ENCODE data around the gene AARS2.

Gene AARS2

GRCh38 chr6:44321210-44321609 lies 8.1 kb upstream of the AARS2 start:
- TF ChIP-seq REST (IDR thresholded peaks at IDR 0.05; ENCODE audit: insufficient read depth in 1 of 2, low read depth in 2 of 2, low read length in 2 of 2) (no peak), TAF1 (IDR thresholded peaks at IDR 0.05; ENCODE audit: borderline replicate concordance, insufficient read depth, low read length) (no peak), FOXP2 (optimal IDR thresholded peaks at IDR 0.05; ENCODE audit: borderline replicate concordance, extremely low read depth, extremely low read length, insufficient read depth) (no peak), POLR2AphosphoS5 (IDR thresholded peaks at IDR 0.05; ENCODE audit: low read depth, low read length) (no peak), SIN3A (IDR thresholded peaks at IDR 0.05; ENCODE audit: borderline replicate concordance, insufficient read depth, low read length) (no peak)

- TF ChIP-seq SIN3A (IDR thresholded peaks at IDR 0.05; ENCODE audit: borderline replicate concordance, insufficient read depth, low read length) (no peak), TAF1 (IDR thresholded peaks at IDR 0.05; ENCODE audit: borderline replicate concordance, insufficient read depth, low read length) (no peak), POLR2AphosphoS5 (IDR thresholded peaks at IDR 0.05; ENCODE audit: low read depth, low read length) (no peak), REST (IDR thresholded peaks at IDR 0.05; ENCODE audit: insufficient read depth in 1 of 2, low read depth in 2 of 2, low read length in 2 of 2) (no peak), FOXP2 (optimal IDR thresholded peaks at IDR 0.05; ENCODE audit: borderline replicate concordance, extremely low read depth, extremely low read length, insufficient read depth) (no peak)
Measured at GRCh38 chr6:44316481-44316880, 3.3 kb upstream of the AARS2 start.

GRCh38 chr6:44315951-44316350 lies 2.8 kb upstream of the AARS2 start:
- TF ChIP-seq FOXP2 (optimal IDR thresholded peaks at IDR 0.05; ENCODE audit: borderline replicate concordance, extremely low read depth, extremely low read length, insufficient read depth) (no peak), REST (IDR thresholded peaks at IDR 0.05; ENCODE audit: insufficient read depth in 1 of 2, low read depth in 2 of 2, low read length in 2 of 2) (no peak), TAF1 (IDR thresholded peaks at IDR 0.05; ENCODE audit: borderline replicate concordance, insufficient read depth, low read length) (no peak), SIN3A (IDR thresholded peaks at IDR 0.05; ENCODE audit: borderline replicate concordance, insufficient read depth, low read length) (no peak), POLR2AphosphoS5 (IDR thresholded peaks at IDR 0.05; ENCODE audit: low read depth, low read length) (no peak)

GRCh38 chr6:44315516-44315915 lies 2.4 kb upstream of the AARS2 start:
- TF ChIP-seq FOXP2 (optimal IDR thresholded peaks at IDR 0.05; ENCODE audit: borderline replicate concordance, extremely low read depth, extremely low read length, insufficient read depth) (no peak), POLR2AphosphoS5 (IDR thresholded peaks at IDR 0.05; ENCODE audit: low read depth, low read length) (no peak), REST (IDR thresholded peaks at IDR 0.05; ENCODE audit: insufficient read depth in 1 of 2, low read depth in 2 of 2, low read length in 2 of 2) (no peak), TAF1 (IDR thresholded peaks at IDR 0.05; ENCODE audit: borderline replicate concordance, insufficient read depth, low read length) (no peak), SIN3A (IDR thresholded peaks at IDR 0.05; ENCODE audit: borderline replicate concordance, insufficient read depth, low read length) (no peak)

DNA sequence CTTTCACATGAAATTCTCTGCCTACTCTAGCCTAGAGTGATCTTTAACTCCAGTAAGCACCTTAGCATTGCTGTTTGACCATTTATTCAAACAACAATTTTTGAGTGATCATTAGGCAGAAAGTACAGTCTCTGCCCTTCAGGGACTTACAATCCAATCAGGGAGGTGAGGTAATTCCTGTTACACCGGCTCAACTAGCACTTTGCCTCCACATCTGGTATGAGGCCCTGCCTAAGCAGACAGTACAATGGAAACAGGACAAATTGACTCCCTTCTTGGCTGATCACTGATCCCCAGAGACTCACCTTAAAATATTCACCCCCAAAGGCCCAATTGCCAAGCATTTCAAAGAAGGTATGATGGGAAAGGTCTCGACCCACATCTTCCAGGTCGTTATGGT lies 1.4 kb downstream of the AARS2 start:
- no peak for TF ChIP-seq TAF1 (IDR thresholded peaks at IDR 0.05; ENCODE audit: borderline replicate concordance, insufficient read depth, low read length)
- TF ChIP-seq SIN3A (IDR thresholded peaks at IDR 0.05; ENCODE audit: borderline replicate concordance, insufficient read depth, low read length), result no peak
- no peak for TF ChIP-seq POLR2AphosphoS5 (IDR thresholded peaks at IDR 0.05; ENCODE audit: low read depth, low read length)
- no peak for TF ChIP-seq REST (IDR thresholded peaks at IDR 0.05; ENCODE audit: insufficient read depth in 1 of 2, low read depth in 2 of 2, low read length in 2 of 2)
- TF ChIP-seq FOXP2 (optimal IDR thresholded peaks at IDR 0.05; ENCODE audit: borderline replicate concordance, extremely low read depth, extremely low read length, insufficient read depth), result no peak

Measured in PFSK-1 (cell line).